NT2/D1 (cell line): ENCODE measurements around the gene PSME3.
A peak's percentile ranks its signal among the peaks of the same experiment; 100 is the strongest.

ENCODE experiments used
- DNase-seq: peaks from one replicate; pipeline ENCODE4 v3.0.0-alpha.2; 2011; ENCODE audit warnings: low read depth, low spot score
- H3K27me3 ChIP-seq: 2 replicates; pipeline ENCODE4 v1.6.0; 2011; ENCODE audit warnings: mild to moderate bottlenecking; ENCODE audit not compliant: insufficient read length, insufficient read depth
- H3K36me3 ChIP-seq: 2 replicates; pipeline ENCODE4 v1.6.1; 2011; ENCODE audit warnings: mild to moderate bottlenecking, low read length, mixed read lengths; ENCODE audit not compliant: insufficient read depth, insufficient read length
- H3K4me1 ChIP-seq: 2 replicates; pipeline ENCODE4 v1.5.1; 2011; ENCODE audit not compliant: insufficient read depth, insufficient read length
- H3K4me3 ChIP-seq: 2 replicates; pipeline ENCODE4 v1.5.1; 2011; ENCODE audit warnings: low read depth; ENCODE audit not compliant: insufficient read length
- H3K9ac ChIP-seq: 2 replicates; pipeline ENCODE4 v1.6.0; 2011; ENCODE audit warnings: low read depth; ENCODE audit not compliant: insufficient read length
- H3K9me3 ChIP-seq: 2 replicates; pipeline ENCODE4 v1.5.1; 2011; ENCODE audit warnings: mild to moderate bottlenecking, low read length; ENCODE audit not compliant: insufficient read depth
- SUZ12 ChIP-seq: IDR thresholded peaks from 2 replicates; pipeline ENCODE4 v1.6.1; 2011; ENCODE audit not compliant: insufficient read length, insufficient read depth; ENCODE audit errors: extremely low read depth
- YY1 ChIP-seq: IDR thresholded peaks from 2 replicates; pipeline ENCODE4 v1.6.1; 2011; ENCODE audit not compliant: insufficient read length, insufficient read depth
- ZNF274 ChIP-seq: IDR thresholded peaks from 2 replicates; pipeline ENCODE4 v1.6.1; 2011; ENCODE audit warnings: mild to moderate bottlenecking, low read depth, low read length

PSME3 gene

GRCh38 chr17:42841975-42842685, 8.9 kb downstream of the PSME3 start:
- Histone ChIP-seq H3K4me3 (no peak overlapping the region), H3K27me3 (no peaks in the 10 kb centered on the region), H3K4me1 (no peaks in the 10 kb centered on the region), H3K36me3 (peaks cover 86% of the 10 kb centered on the region), H3K9me3 (no peaks in the 10 kb centered on the region), H3K9ac (no peak overlapping the region)
- DNase-seq, result no peak
- TF ChIP-seq YY1, result no peak
- TF ChIP-seq ZNF274, result no peak
- no peak for TF ChIP-seq SUZ12

GRCh38 chr17:42843358-42843934, 10.2 kb downstream of the PSME3 start:
- DNase-seq, result peak; percentile 48
- Histone ChIP-seq H3K9me3 (no peaks in the 10 kb centered on the region), H3K4me3 (no peak overlapping the region), H3K36me3 (peaks cover 73% of the 10 kb centered on the region), H3K27me3 (no peaks in the 10 kb centered on the region), H3K4me1 (no peaks in the 10 kb centered on the region), H3K9ac (no peak overlapping the region)
- TF ChIP-seq SUZ12 (no peak), YY1 (no peak), ZNF274 (no peak)

- no peak within 1 kb of the TSS for H3K9ac ChIP-seq
Observed at GRCh38 chr17:42844271-42844670, 11.1 kb downstream of the PSME3 start, which contains the start of gene AOC2. AOC2 (plus strand) TSS chr17:42844580; CDS start chr17:42844627, 47 bp downstream.

GRCh38 chr17:42844761-42845555, 11.8 kb downstream of the PSME3 start:
- TF ChIP-seq ZNF274, result no peak
- no peak for TF ChIP-seq SUZ12
- no peak for TF ChIP-seq YY1
- no peaks in the 10 kb centered on the region for H3K9me3 ChIP-seq
- H3K27me3 ChIP-seq, result no peaks in the 10 kb centered on the region
- no peak for DNase-seq
- no peaks in the 10 kb centered on the region for H3K4me1 ChIP-seq
- peaks cover 60% of the 10 kb centered on the region for H3K36me3 ChIP-seq
- no peak overlapping the region for H3K4me3 ChIP-seq
- H3K9ac ChIP-seq, result no peak overlapping the region

More at GRCh38 chr17:42844271-42844670, 11.1 kb downstream of the PSME3 start, which contains the start of gene AOC2:
- Histone ChIP-seq H3K4me1 (no peaks in the 10 kb centered on the region), H3K4me3 (no peak within 1 kb of the TSS), H3K27me3 (no peaks in the 10 kb centered on the region), H3K36me3 (peaks cover 65% of the 10 kb centered on the region), H3K9me3 (no peaks in the 10 kb centered on the region)
- TF ChIP-seq ZNF274, result no peak
- TF ChIP-seq SUZ12, result no peak
- TF ChIP-seq YY1, result no peak
- no peak for DNase-seq

- Histone ChIP-seq H3K36me3 (peaks cover 56% of the 10 kb centered on the region), H3K9me3 (no peaks in the 10 kb centered on the region), H3K4me3 (no peak overlapping the region), H3K27me3 (no peaks in the 10 kb centered on the region), H3K9ac (no peak overlapping the region), H3K4me1 (no peaks in the 10 kb centered on the region)
- DNase-seq, result no peak
- TF ChIP-seq ZNF274, result no peak
- no peak for TF ChIP-seq SUZ12
Observed at GRCh38 chr17:42845556-42845917, 12.3 kb downstream of the PSME3 start.

- Histone ChIP-seq H3K9me3 (no peaks in the 10 kb centered on the region), H3K27me3 (no peaks in the 10 kb centered on the region), H3K4me1 (no peaks in the 10 kb centered on the region), H3K36me3 (peaks cover 53% of the 10 kb centered on the region), H3K9ac (no peak overlapping the region), H3K4me3 (no peak overlapping the region)
- DNase-seq, result no peak
- TF ChIP-seq YY1, result no peak
- no peak for TF ChIP-seq SUZ12
- no peak for TF ChIP-seq ZNF274
Observed at GRCh38 chr17:42845918-42846593, 12.9 kb downstream of the PSME3 start.
